ENCODE results near the gene CAMTA1. TPM values are rescaled to one million over a fixed set of nuclear protein-coding genes. Genes with fewer than 3 reads are reported as not detected.

The CAMTA1 gene
- total RNA-seq, 1 experiment from 2014 or later = 69.5 TPM

DNA sequence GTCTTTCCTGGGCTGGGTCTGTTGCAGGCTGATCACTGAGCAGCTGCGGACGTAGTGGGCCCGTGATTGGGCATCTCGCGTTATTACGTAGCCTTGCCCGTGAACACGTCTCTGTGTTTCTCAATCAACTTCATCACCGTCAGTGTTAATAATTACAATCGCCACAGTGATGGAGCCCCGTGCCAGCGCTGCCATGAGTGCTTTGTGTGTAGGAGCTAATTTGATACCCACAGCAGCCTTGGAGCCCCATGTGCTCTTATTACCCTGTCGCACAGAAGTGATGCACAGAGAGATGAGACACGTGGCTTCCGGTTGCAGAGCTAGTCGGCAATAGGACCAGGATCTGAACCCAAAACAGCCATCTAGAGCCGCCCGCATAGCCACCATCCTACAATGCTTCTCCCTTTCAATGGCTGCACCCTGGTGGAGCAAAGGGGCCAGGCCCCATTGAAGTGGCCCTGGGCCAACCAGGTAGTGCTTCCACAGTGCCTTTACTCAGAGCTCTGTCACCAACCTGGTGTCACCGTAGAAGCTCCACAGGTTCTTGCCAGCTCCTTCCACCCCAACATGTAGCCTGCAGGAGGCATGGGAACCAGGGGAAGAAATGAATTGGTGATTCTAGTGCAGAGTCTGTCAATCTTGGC, 587.3 kb downstream of the CAMTA1 start:
- Histone ChIP-seq H3K4me1 (ENCODE audit: control insufficient read depth in 1 of 2, insufficient read depth in 2 of 2, low read length in 2 of 2) (no peaks in the 10 kb centered on the region; a peak in 1 of 4 replicates), H3K4me3 (replicated peaks in 1 of 2; ENCODE audit: low read depth in 1 of 2, low read length in 2 of 2) (no peak overlapping the region), H3K27ac (ENCODE audit: low read depth, low read length) (no peak overlapping the region), H2AFZ (ENCODE audit: low read depth, low read length, poor library complexity, severe bottlenecking) (no peak overlapping the region), H3K9ac (ENCODE audit: low read length) (no peak overlapping the region), H3K79me2 (ENCODE audit: insufficient read depth, low read length) (no peaks in the 10 kb centered on the region), H3K4me2 (ENCODE audit: low read length) (no peak overlapping the region), H3K36me3 (ENCODE audit: control insufficient read depth in 1 of 2, insufficient read depth in 2 of 2, low read length in 2 of 2) (no peaks in the 10 kb centered on the region), H3K9me2 (ENCODE audit: insufficient read depth) (no peaks in the 10 kb centered on the region), H4K20me1 (ENCODE audit: insufficient read depth) (no peaks in the 10 kb centered on the region), H3K9me3 (ENCODE audit: control insufficient read depth in 1 of 2, insufficient read depth in 1 of 2, low read depth in 1 of 2, low read length in 2 of 2) (no peaks in the 10 kb centered on the region), H3K27me3 (ENCODE audit: insufficient read depth, low read length) (no peaks in the 10 kb centered on the region)
- no TSS peak for BruUV-seq (replicated peaks)
- intact Hi-C loops (cut with micrococcal nuclease) = no loop called here
- POLR2A ChIA-PET = no interaction called here
- CTCF ChIA-PET = no interaction called here
- TF ChIP-seq YY1 (IDR thresholded peaks at IDR 0.05; ENCODE audit: extremely low read depth, insufficient replicate concordance, low read depth, low read length) = no peak
- TF ChIP-seq, protein P1, sequence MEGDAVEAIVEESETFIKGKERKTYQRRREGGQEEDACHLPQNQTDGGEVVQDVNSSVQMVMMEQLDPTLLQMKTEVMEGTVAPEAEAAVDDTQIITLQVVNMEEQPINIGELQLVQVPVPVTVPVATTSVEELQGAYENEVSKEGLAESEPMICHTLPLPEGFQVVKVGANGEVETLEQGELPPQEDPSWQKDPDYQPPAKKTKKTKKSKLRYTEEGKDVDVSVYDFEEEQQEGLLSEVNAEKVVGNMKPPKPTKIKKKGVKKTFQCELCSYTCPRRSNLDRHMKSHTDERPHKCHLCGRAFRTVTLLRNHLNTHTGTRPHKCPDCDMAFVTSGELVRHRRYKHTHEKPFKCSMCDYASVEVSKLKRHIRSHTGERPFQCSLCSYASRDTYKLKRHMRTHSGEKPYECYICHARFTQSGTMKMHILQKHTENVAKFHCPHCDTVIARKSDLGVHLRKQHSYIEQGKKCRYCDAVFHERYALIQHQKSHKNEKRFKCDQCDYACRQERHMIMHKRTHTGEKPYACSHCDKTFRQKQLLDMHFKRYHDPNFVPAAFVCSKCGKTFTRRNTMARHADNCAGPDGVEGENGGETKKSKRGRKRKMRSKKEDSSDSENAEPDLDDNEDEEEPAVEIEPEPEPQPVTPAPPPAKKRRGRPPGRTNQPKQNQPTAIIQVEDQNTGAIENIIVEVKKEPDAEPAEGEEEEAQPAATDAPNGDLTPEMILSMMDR (IDR thresholded peaks at IDR 0.05 in 2 of 3, conservative IDR thresholded peaks at IDR 0.05 in 1 of 3; ENCODE audit: borderline replicate concordance in 1 of 3, insufficient read depth in 1 of 3, low read depth in 2 of 3, low read length in 2 of 3) = no peak
- TF ChIP-seq ZNF274 (IDR thresholded peaks at IDR 0.05; ENCODE audit: low read depth, low read length) = no peak
- DNase-seq (ENCODE audit: low read depth, low spot score) (no peak), ATAC-seq (no peak)
- RAD21 ChIA-PET (ENCODE audit: low non-redundant PET in 1 of 2, low total read pairs in 2 of 2, uncharacterized antibody in 2 of 2, unreplicated experiment in 2 of 2) = no interaction called here

DNA sequence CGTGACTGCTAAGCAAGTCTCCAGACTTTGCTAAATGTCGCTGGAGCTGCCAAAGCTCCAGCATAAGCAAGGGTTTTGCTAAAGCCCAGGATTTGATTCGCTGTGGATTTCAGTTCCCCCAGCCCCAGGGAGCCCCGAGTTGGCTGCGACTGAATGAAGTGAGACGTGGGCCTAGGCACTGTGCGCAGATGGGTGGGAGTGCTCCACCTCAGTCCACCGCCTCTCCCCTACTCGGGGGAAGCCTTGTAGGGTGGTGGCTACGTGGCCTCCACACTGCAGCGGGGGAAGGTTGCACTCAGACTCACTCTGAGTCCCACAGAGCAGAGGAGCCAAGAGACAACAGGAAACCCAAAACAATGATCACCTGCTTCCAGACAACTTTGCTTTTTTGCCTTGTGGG, 588.0 kb downstream of the CAMTA1 start:
- no peak overlapping the region for H3K4me2 ChIP-seq (ENCODE audit: low read length)
- H3K9me2 ChIP-seq (ENCODE audit: insufficient read depth) = no peaks in the 10 kb centered on the region
- intact Hi-C loops (cut with micrococcal nuclease) = no loop called here
- no peak overlapping the region for H2AFZ ChIP-seq (ENCODE audit: low read depth, low read length, poor library complexity, severe bottlenecking)
- BruUV-seq (replicated peaks) = no TSS peak
- TF ChIP-seq RAD21 (IDR thresholded peaks at IDR 0.05; ENCODE audit: low read depth) (no peak), TCF7L2 (IDR thresholded peaks at IDR 0.05; ENCODE audit: borderline replicate concordance, extremely low read depth, insufficient read depth, insufficient read length) (no peak), CBX3 (IDR thresholded peaks at IDR 0.05; ENCODE audit: low read depth) (no peak), ZFX (IDR thresholded peaks at IDR 0.05) (no peak), POLR2AphosphoS5 (IDR thresholded peaks at IDR 0.05; ENCODE audit: low read depth, low read length) (no peak), SP1 (IDR thresholded peaks at IDR 0.05; ENCODE audit: low read depth) (no peak)
- TF ChIP-seq, protein P2, sequence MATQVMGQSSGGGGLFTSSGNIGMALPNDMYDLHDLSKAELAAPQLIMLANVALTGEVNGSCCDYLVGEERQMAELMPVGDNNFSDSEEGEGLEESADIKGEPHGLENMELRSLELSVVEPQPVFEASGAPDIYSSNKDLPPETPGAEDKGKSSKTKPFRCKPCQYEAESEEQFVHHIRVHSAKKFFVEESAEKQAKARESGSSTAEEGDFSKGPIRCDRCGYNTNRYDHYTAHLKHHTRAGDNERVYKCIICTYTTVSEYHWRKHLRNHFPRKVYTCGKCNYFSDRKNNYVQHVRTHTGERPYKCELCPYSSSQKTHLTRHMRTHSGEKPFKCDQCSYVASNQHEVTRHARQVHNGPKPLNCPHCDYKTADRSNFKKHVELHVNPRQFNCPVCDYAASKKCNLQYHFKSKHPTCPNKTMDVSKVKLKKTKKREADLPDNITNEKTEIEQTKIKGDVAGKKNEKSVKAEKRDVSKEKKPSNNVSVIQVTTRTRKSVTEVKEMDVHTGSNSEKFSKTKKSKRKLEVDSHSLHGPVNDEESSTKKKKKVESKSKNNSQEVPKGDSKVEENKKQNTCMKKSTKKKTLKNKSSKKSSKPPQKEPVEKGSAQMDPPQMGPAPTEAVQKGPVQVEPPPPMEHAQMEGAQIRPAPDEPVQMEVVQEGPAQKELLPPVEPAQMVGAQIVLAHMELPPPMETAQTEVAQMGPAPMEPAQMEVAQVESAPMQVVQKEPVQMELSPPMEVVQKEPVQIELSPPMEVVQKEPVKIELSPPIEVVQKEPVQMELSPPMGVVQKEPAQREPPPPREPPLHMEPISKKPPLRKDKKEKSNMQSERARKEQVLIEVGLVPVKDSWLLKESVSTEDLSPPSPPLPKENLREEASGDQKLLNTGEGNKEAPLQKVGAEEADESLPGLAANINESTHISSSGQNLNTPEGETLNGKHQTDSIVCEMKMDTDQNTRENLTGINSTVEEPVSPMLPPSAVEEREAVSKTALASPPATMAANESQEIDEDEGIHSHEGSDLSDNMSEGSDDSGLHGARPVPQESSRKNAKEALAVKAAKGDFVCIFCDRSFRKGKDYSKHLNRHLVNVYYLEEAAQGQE (IDR thresholded peaks at IDR 0.05; ENCODE audit: low read depth) = no peak
- TF ChIP-seq, protein P1 (IDR thresholded peaks at IDR 0.05 in 2 of 3, conservative IDR thresholded peaks at IDR 0.05 in 1 of 3; ENCODE audit: borderline replicate concordance in 1 of 3, insufficient read depth in 1 of 3, low read depth in 2 of 3, low read length in 2 of 3) = no peak
- no peak overlapping the region for H3K27ac ChIP-seq (ENCODE audit: low read depth, low read length)
- H3K36me3 ChIP-seq (ENCODE audit: control insufficient read depth in 1 of 2, insufficient read depth in 2 of 2, low read length in 2 of 2) = no peaks in the 10 kb centered on the region
- ChIA-PET CTCF (no interaction called here), RAD21 (ENCODE audit: low non-redundant PET in 1 of 2, low total read pairs in 2 of 2, uncharacterized antibody in 2 of 2, unreplicated experiment in 2 of 2) (no interaction called here), POLR2A (no interaction called here)
- H4K20me1 ChIP-seq (ENCODE audit: insufficient read depth) = no peaks in the 10 kb centered on the region
- ATAC-seq (no peak), DNase-seq (ENCODE audit: low read depth, low spot score) (no peak)
- H3K79me2 ChIP-seq (ENCODE audit: insufficient read depth, low read length) = no peaks in the 10 kb centered on the region
- no peak overlapping the region for H3K4me3 ChIP-seq (replicated peaks in 1 of 2; ENCODE audit: low read depth in 1 of 2, low read length in 2 of 2)
- no peaks in the 10 kb centered on the region for H3K9me3 ChIP-seq (ENCODE audit: control insufficient read depth in 1 of 2, insufficient read depth in 1 of 2, low read depth in 1 of 2, low read length in 2 of 2)
- H3K27me3 ChIP-seq (ENCODE audit: insufficient read depth, low read length) = no peaks in the 10 kb centered on the region
- no peak overlapping the region for H3K9ac ChIP-seq (ENCODE audit: low read length)
- H3K4me1 ChIP-seq (ENCODE audit: control insufficient read depth in 1 of 2, insufficient read depth in 2 of 2, low read length in 2 of 2) = no peaks in the 10 kb centered on the region; a peak in 1 of 4 replicates

Measured in HCT116 (cell line).